ENCODE results near the gene PTCD1.

DNA sequence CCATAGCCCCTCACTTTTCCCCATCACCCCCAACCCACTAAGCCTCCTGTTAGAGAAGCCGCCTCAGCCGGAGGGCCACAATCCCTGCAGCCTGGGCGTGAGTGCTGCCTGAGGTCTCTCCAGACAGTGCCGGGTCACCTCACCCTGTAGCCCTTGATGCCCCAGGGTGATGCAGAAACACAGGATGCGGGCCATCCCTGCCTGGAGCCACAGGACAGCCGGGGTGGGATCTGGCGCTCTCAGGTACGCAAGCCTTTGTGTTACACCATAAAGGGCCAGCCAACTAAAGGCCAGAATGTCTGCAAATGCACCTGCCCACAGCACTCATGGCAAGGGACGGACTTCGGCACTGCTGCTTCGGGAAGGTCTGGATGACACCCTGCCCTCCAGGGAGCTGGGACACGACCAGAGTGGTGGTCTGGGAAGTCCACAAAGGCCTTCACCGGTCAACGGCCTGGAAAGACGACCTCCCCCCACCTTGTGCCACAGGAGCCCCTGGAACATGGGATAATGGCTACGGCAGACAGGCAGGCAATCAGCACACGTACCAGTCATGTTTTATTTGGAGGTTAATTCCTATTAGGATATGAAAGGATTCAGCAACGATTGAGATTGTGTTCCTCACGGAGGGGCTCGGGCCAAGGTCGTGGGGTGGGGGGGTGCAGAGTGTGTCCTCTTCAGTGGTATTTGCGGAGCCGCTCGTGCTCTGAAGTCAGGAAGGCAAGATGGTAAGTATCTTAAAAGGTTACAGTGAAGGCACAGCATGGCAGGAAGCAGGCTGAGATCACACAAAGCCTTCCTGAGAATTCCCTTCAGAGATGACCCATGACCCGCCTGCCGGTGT, 19.3 kb upstream of the PTCD1 start:
- TF ChIP-seq, protein P1, sequence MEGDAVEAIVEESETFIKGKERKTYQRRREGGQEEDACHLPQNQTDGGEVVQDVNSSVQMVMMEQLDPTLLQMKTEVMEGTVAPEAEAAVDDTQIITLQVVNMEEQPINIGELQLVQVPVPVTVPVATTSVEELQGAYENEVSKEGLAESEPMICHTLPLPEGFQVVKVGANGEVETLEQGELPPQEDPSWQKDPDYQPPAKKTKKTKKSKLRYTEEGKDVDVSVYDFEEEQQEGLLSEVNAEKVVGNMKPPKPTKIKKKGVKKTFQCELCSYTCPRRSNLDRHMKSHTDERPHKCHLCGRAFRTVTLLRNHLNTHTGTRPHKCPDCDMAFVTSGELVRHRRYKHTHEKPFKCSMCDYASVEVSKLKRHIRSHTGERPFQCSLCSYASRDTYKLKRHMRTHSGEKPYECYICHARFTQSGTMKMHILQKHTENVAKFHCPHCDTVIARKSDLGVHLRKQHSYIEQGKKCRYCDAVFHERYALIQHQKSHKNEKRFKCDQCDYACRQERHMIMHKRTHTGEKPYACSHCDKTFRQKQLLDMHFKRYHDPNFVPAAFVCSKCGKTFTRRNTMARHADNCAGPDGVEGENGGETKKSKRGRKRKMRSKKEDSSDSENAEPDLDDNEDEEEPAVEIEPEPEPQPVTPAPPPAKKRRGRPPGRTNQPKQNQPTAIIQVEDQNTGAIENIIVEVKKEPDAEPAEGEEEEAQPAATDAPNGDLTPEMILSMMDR (IDR thresholded peaks at IDR 0.05; ENCODE audit: low read length) = no peak
- TF ChIP-seq EZH2 (optimal IDR thresholded peaks at IDR 0.05; ENCODE audit: low read depth, low read length) = no peak
